Kidney (tissue), 14 donors: ENCODE results near the gene TAC4. TPM values are rescaled to one million over a fixed set of nuclear protein-coding genes. Genes with fewer than 3 reads are reported as not detected.

ENCODE experiments used
- DNase-seq, 5 donors: peaks; one replicate each; pipeline ENCODE4 v3.0.0-alpha.2; 2013 to 2020
- FAIRE-seq: peaks from 2 replicates; lab custom pipeline; 2012; peaks lifted over from hg19 to GRCh38; lab: Jason Lieb, UNC
- H3K27ac ChIP-seq, 2 donors: one replicate each; pipeline ENCODE4 v1.7.0; 2013; ENCODE audit warnings: low read depth in 2 of 2, low read length in 2 of 2, inconsistent platforms in 1 of 2
- H3K27me3 ChIP-seq: one replicate; pipeline ENCODE4 v1.7.1; 2013; ENCODE audit warnings: low read length, inconsistent platforms; ENCODE audit not compliant: control insufficient read depth, insufficient read depth
- H3K36me3 ChIP-seq, 3 donors: one replicate each; pipeline versions ENCODE4 v1.7.0 to v1.7.1; 2013; ENCODE audit warnings: low read length in 3 of 3, control low read depth in 1 of 3, inconsistent platforms in 1 of 3; ENCODE audit not compliant: insufficient read depth in 3 of 3, control insufficient read depth in 2 of 3
- H3K4me1 ChIP-seq, 3 donors: one replicate each; pipeline versions ENCODE4 v1.7.0 to v1.7.1; 2013; ENCODE audit warnings: low read length in 3 of 3, inconsistent platforms in 1 of 3, low read depth in 1 of 3; ENCODE audit not compliant: control insufficient read depth in 2 of 3, insufficient read depth in 2 of 3
- H3K4me3 ChIP-seq, 3 donors: one replicate each; pipeline versions ENCODE4 v1.7.0 to v1.8.1; 2013; ENCODE audit warnings: low read length in 3 of 3, control low read depth in 1 of 3, inconsistent platforms in 1 of 3
- H3K9ac ChIP-seq, 3 donors: one replicate each; pipeline versions ENCODE4 v1.7.0 to v1.7.1; 2013; ENCODE audit warnings: low read length in 3 of 3, control low read depth in 1 of 3, inconsistent platforms in 1 of 3
- H3K9me3 ChIP-seq, 3 donors: one replicate each; pipeline versions ENCODE4 v1.7.0 to v1.7.1; 2013; ENCODE audit warnings: low read length in 3 of 3, control low read depth in 1 of 3, inconsistent platforms in 1 of 3; ENCODE audit not compliant: control insufficient read depth in 2 of 3, insufficient read depth in 1 of 3
- intact Hi-C: fragments of 100-400 bp; cut with DNase I; formaldehyde crosslinking; loops from one replicate; pipeline ENCODE4 v1.11.1; 2022
- polyA plus RNA-seq: library from polyadenylated mRNA; stranded (reverse); fragments of 350-450 nt; fragmentation: Illumina TruSeq; extraction: RNeasy Lipid Tissue Mini Kit (QIAGEN cat#74804); gene quantifications from one replicate; pipeline ENCODE4 v1.2.3, GENCODE V29; 2014; ENCODE audit warnings: low read depth, low replicate concordance; ENCODE audit not compliant: insufficient read depth
- total RNA-seq: library from RNA; stranded (reverse); fragmentation: NEBNext Ultra II Directional; extraction: Animal tissue kit (Norgen Biotek cat#: 25700); gene quantifications from one replicate; pipeline ENCODE4 v1.2.1, GENCODE V29; 2021
- TF ChIP-seq, protein P1 (sequence below): IDR thresholded peaks from 3 replicates; pipeline ENCODE4 v1.5.1; 2012; ENCODE audit warnings: mild to moderate bottlenecking, moderate library complexity, borderline replicate concordance; ENCODE audit not compliant: insufficient read depth; ENCODE audit errors: extremely low read depth
- donor health status: control.
- donor health status: control.
- donor health status: control.
- donor health status: control.
- donor health status: control.
- donor health status: DM: yes; HTN: yes; CAD: no.
- donor health status: Normal renal cell carcinoma (clear cell type).

TAC4 gene
- total and polyA plus RNA-seq, 2 donors from 2014 or later, result 0.47 TPM; not detected in 1

DNA sequence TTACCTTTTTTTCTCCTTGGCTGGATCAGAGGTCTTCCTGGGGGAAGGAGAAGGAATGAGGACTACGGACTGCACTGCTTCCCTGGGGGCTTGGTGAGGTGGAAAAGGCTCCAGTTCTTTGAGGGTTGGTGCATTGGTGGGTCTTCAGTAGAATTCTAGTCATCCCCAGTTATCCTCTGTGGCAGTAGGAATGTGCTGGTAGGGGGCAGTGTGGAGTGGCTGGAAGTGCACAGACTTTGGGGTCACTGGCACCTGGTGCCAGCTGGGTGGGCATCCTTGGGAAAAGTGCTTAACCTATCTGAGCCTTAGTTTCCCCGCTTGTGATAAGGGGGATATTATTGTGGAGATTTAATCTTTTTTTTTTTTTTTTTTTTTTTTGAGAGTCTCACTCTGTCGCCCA is 6.3 kb downstream of the TAC4 start:
- TF ChIP-seq, protein P1, sequence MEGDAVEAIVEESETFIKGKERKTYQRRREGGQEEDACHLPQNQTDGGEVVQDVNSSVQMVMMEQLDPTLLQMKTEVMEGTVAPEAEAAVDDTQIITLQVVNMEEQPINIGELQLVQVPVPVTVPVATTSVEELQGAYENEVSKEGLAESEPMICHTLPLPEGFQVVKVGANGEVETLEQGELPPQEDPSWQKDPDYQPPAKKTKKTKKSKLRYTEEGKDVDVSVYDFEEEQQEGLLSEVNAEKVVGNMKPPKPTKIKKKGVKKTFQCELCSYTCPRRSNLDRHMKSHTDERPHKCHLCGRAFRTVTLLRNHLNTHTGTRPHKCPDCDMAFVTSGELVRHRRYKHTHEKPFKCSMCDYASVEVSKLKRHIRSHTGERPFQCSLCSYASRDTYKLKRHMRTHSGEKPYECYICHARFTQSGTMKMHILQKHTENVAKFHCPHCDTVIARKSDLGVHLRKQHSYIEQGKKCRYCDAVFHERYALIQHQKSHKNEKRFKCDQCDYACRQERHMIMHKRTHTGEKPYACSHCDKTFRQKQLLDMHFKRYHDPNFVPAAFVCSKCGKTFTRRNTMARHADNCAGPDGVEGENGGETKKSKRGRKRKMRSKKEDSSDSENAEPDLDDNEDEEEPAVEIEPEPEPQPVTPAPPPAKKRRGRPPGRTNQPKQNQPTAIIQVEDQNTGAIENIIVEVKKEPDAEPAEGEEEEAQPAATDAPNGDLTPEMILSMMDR, result no peak
- intact Hi-C loops, result loop anchor here (10.0 kb wide), 1 partner anchor 127 kb away; no protein-coding TSS in a partner anchor
- Histone ChIP-seq H3K9ac (no peak overlapping the region), H3K9me3 (no peaks in the 10 kb centered on the region), H3K36me3 (no peaks in the 10 kb centered on the region), H3K27ac (no peak overlapping the region), H3K4me1 (peaks cover 0 to 10% (median 4%) of the 10 kb centered on the region in 3 donors), H3K4me3 (no peak overlapping the region), H3K27me3 (no peaks in the 10 kb centered on the region)
- DNase-seq, result no peak
- FAIRE-seq, result no peak

DNA sequence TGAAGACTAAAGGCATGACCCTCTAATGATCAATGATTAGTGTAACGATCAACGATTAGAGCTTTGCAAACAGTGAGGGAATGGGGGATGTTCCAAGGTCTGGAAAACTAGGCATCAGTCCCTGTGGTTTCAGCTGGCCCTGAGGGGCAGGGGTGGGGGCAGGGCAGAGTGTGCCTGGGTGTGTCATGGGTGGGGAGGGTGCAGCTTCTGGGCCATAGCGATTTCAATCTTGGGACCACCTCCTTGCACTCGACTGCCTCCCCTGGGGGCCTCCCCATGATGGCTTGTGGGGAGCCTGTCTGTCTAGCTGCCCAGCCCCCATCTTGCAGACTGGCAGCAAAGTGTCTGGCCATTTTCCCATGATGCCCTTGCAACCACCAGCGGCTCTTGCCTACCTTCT is 8.4 kb downstream of the TAC4 start:
- H3K27me3 ChIP-seq, result no peaks in the 10 kb centered on the region
- H3K27ac ChIP-seq, result no peak overlapping the region
- no peak overlapping the region for H3K9ac ChIP-seq
- peaks cover 9 to 25% (median 14%) of the 10 kb centered on the region in 3 donors for H3K4me1 ChIP-seq
- H3K4me3 ChIP-seq, result no peak overlapping the region
- DNase-seq (no peak), FAIRE-seq (no peak)
- H3K36me3 ChIP-seq, result peaks cover 0 to 2% (median 0%) of the 10 kb centered on the region in 3 donors
- TF ChIP-seq, protein P1, result no peak
- intact Hi-C loops, result no loop called here
- no peaks in the 10 kb centered on the region for H3K9me3 ChIP-seq

DNA sequence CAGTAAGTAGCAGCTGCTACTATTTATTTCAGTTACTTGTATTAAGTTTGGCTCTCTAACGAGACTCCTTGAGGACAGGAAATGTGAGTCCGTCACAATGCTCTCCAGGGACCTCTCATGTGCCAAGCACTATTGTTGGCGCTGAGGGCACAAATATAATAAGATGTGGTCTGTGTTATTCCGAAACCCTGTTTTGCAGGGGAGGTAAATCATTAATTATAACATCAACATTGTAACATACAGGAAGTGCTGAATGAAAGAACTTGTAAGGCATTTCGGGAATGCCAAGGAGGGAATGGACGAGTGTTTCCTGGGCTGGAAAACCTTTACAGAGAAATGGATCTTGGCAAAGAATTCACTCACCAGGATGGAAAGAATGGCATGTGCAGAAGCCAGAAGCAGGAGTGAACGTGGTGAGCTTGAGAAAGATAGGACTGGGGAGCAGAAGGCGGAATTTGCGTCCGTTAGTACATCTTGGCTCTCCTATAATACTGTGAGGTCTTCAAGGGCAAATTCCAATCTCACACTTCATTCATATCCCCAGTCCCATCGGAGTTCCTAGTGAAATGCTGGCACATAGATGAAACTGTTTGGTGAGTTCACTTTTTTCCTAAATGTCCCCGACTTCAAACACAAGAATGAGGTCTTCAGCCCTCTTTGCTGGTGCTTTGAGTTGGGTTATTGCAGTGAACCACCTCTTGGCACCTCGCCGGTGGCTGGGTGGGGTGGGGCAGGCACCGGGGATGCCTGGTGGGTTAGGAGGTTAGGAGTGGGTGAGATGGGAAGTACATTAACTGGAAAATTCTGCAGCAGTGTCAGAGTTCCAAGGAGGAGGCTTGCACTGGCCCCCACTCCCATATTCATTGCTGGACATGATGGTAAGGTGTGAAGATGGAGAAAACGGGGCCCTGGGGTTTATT is 11.5 kb downstream of the TAC4 start:
- Histone ChIP-seq H3K4me1 (peaks cover 9 to 29% (median 14%) of the 10 kb centered on the region in 3 donors), H3K27me3 (no peaks in the 10 kb centered on the region), H3K9me3 (no peaks in the 10 kb centered on the region), H3K4me3 (peak overlapping the region in 2 of 3 donors; percentile 6 to 17), H3K27ac (peak overlapping the region; percentile 64 to 84), H3K36me3 (peaks cover 2 to 11% (median 5%) of the 10 kb centered on the region in 3 donors), H3K9ac (no peak overlapping the region)
- FAIRE-seq (peak; percentile 65), DNase-seq (peak in 2 of 5 donors; percentile 70 to 79)
- intact Hi-C loops, result no loop called here
- TF ChIP-seq, protein P1, result no peak
